ENCODE data around the gene XYLB. TPM values are rescaled to one million over a fixed set of nuclear protein-coding genes. Genes with fewer than 3 reads are reported as not detected.

XYLB gene
- polyA plus RNA-seq, 1 of the 3 experiments (the other 2 are of a cell fraction), result 2.7 TPM

DNA sequence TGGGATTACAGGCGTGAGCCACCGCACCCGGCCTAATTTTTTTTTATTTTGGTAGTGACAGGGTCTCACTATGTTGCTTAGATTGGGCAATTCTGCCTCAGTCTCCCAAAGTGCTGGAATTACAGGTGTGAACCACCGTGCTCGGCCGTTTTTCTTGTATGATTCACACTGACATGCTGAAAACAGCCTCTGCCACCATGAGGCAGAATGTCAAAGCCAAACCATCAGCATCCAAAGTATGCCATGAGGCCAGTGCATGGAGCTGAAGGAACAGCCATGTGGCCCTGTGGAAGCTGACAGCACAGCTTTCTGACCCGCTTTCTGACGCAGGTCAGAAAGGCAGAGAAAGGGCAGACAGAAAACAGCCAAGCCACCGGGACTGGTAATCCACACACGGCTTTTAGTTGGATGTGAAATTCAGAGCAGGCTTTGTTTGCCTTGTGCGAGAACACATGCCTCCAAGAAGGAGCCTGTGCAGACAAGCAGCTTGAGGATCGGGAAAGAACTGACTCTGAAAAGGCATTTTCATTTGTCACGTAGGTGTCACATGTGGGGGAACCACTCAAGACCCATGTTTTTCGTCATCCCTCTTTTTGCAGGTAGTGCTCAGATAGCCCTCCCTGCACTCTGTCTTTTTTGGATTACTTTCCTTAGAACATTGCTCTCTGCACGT lies 25.1 kb downstream of the XYLB start:
- TF ChIP-seq SIN3A (IDR thresholded peaks at IDR 0.05; ENCODE audit: borderline replicate concordance, low read depth, low read length), result no peak
- no peak for TF ChIP-seq RFX5 (IDR thresholded peaks at IDR 0.05; ENCODE audit: low read length)
- TF ChIP-seq NFIC (IDR thresholded peaks at IDR 0.05; ENCODE audit: borderline replicate concordance), result no peak
- TF ChIP-seq GABPA (IDR thresholded peaks at IDR 0.05; ENCODE audit: low read depth), result no peak
- TF ChIP-seq, protein P1, sequence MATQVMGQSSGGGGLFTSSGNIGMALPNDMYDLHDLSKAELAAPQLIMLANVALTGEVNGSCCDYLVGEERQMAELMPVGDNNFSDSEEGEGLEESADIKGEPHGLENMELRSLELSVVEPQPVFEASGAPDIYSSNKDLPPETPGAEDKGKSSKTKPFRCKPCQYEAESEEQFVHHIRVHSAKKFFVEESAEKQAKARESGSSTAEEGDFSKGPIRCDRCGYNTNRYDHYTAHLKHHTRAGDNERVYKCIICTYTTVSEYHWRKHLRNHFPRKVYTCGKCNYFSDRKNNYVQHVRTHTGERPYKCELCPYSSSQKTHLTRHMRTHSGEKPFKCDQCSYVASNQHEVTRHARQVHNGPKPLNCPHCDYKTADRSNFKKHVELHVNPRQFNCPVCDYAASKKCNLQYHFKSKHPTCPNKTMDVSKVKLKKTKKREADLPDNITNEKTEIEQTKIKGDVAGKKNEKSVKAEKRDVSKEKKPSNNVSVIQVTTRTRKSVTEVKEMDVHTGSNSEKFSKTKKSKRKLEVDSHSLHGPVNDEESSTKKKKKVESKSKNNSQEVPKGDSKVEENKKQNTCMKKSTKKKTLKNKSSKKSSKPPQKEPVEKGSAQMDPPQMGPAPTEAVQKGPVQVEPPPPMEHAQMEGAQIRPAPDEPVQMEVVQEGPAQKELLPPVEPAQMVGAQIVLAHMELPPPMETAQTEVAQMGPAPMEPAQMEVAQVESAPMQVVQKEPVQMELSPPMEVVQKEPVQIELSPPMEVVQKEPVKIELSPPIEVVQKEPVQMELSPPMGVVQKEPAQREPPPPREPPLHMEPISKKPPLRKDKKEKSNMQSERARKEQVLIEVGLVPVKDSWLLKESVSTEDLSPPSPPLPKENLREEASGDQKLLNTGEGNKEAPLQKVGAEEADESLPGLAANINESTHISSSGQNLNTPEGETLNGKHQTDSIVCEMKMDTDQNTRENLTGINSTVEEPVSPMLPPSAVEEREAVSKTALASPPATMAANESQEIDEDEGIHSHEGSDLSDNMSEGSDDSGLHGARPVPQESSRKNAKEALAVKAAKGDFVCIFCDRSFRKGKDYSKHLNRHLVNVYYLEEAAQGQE (IDR thresholded peaks at IDR 0.05; ENCODE audit: low read depth, low read length), result no peak
- no peak for TF ChIP-seq GATA2 (CRISPR knock-in tag; IDR thresholded peaks at IDR 0.05)
- no peak for TF ChIP-seq FOXM1 (IDR thresholded peaks at IDR 0.05; ENCODE audit: low read depth)
- TF ChIP-seq CTCF (IDR thresholded peaks at IDR 0.05), result no peak
- TF ChIP-seq TAF1 (IDR thresholded peaks at IDR 0.05; ENCODE audit: borderline replicate concordance, low read depth, low read length), result no peak
- Histone ChIP-seq H3K4me2 (no peak overlapping the region), H3K79me2 (ENCODE audit: insufficient read depth) (no peaks in the 10 kb centered on the region), H3K9me2 (no peaks in the 10 kb centered on the region), H2AFZ (ENCODE audit: low read depth) (no peak overlapping the region), H4K20me1 (ENCODE audit: insufficient read depth) (no peaks in the 10 kb centered on the region), H3K4me1 (ENCODE audit: control insufficient read depth in 1 of 2, insufficient read depth in 2 of 2, low read depth in 1 of 2, low read length in 1 of 2) (no peaks in the 10 kb centered on the region), H3K27me3 (ENCODE audit: insufficient read depth) (no peaks in the 10 kb centered on the region), H3K4me3 (ENCODE audit: low read depth in 2 of 2, low read length in 1 of 2) (no peak overlapping the region), H3K9me3 (no peaks in the 10 kb centered on the region), H3K36me3 (replicated peaks in 1 of 2; ENCODE audit: control insufficient read depth in 1 of 2, insufficient read depth in 2 of 2, low read length in 1 of 2) (peaks cover 0 to 10% of the 10 kb centered on the region in 2 experiments), H3F3A (replicated peaks; ENCODE audit: insufficient read depth) (no peaks in the 10 kb centered on the region), H3K27ac (ENCODE audit: low read depth in 2 of 2, low read length in 1 of 2) (no peak overlapping the region), H3K9ac (no peak overlapping the region)
- CTCF ChIA-PET, result no interaction called here
- DNase-seq, result no peak
- POLR2A ChIA-PET, result no interaction called here
- 89% methylated on average over 14 of the region's 15 CpGs for WGBS (ENCODE audit: low lambda C conversion rate)

DNA sequence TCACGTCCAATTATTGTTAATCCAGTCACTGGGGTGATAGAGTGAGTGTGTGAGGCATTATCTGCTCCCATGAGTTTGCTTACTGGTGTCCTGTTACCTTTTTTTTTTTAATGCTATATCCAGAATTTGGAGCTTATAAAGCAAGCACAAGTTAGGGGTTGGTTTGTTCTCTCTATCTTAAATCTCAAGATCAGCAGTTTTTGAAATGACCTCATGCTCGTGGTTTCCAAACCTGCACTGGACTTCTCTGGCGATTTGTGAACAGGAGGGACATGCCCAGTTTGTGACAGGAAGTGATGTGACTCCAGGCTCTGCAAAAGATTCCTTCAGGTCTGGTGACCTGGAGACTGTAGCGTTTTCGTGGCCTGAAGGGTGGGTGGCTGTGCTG lies 25.6 kb downstream of the XYLB start:
- no peak overlapping the region for H2AFZ ChIP-seq (ENCODE audit: low read depth)
- no peak overlapping the region for H3K4me2 ChIP-seq
- CTCF ChIA-PET, result no interaction called here
- no peaks in the 10 kb centered on the region for H3K4me1 ChIP-seq (ENCODE audit: control insufficient read depth in 1 of 2, insufficient read depth in 2 of 2, low read depth in 1 of 2, low read length in 1 of 2)
- H3K36me3 ChIP-seq (replicated peaks in 1 of 2; ENCODE audit: control insufficient read depth in 1 of 2, insufficient read depth in 2 of 2, low read length in 1 of 2), result peaks cover 0 to 9% of the 10 kb centered on the region in 2 experiments
- H4K20me1 ChIP-seq (ENCODE audit: insufficient read depth), result no peaks in the 10 kb centered on the region
- H3K27me3 ChIP-seq (ENCODE audit: insufficient read depth), result no peaks in the 10 kb centered on the region
- DNase-seq, result no peak
- TF ChIP-seq JUND (IDR thresholded peaks at IDR 0.05), result no peak
- WGBS (ENCODE audit: low lambda C conversion rate), result 92% methylated on average over 5 of the region's 5 CpGs
- H3K4me3 ChIP-seq (ENCODE audit: low read depth in 2 of 2, low read length in 1 of 2), result no peak overlapping the region
- H3K79me2 ChIP-seq (ENCODE audit: insufficient read depth), result no peaks in the 10 kb centered on the region
- no peak overlapping the region for H3K9ac ChIP-seq
- POLR2A ChIA-PET, result no interaction called here
- no peaks in the 10 kb centered on the region for H3K9me2 ChIP-seq
- no peaks in the 10 kb centered on the region for H3F3A ChIP-seq (replicated peaks; ENCODE audit: insufficient read depth)
- H3K27ac ChIP-seq (ENCODE audit: low read depth in 2 of 2, low read length in 1 of 2), result no peak overlapping the region
- H3K9me3 ChIP-seq, result no peaks in the 10 kb centered on the region
